NB4 (cell line): ENCODE measurements around the gene UNC5B.

ENCODE experiments used
- DNase-seq: peaks from one replicate; pipeline ENCODE4 v3.0.0; 2010; ENCODE audit warnings: low read depth
- H3K4me3 ChIP-seq: one replicate; pipeline ENCODE4 v1.5.1; 2011; ENCODE audit warnings: mild to moderate bottlenecking, low read depth, low read length, moderate library complexity
- MYC ChIP-seq: IDR thresholded peaks from 2 replicates; pipeline ENCODE4 v1.6.1; 2011; ENCODE audit warnings: low read depth, low read length
- POLR2A ChIP-seq: IDR thresholded peaks from 2 replicates; pipeline ENCODE4 v1.6.1; 2011; ENCODE audit warnings: mild to moderate bottlenecking; ENCODE audit not compliant: insufficient read length; ENCODE audit errors: extremely low read depth
- TF ChIP-seq, protein P1 (sequence below): IDR thresholded peaks from 2 replicates; pipeline ENCODE4 v1.6.1; 2011; ENCODE audit warnings: low read depth, low read length
- TF ChIP-seq, protein P2 (sequence below): IDR thresholded peaks from one replicate; pipeline ENCODE4 v1.5.1; 2012; ENCODE audit warnings: low read depth, low read length

Gene UNC5B

DNA sequence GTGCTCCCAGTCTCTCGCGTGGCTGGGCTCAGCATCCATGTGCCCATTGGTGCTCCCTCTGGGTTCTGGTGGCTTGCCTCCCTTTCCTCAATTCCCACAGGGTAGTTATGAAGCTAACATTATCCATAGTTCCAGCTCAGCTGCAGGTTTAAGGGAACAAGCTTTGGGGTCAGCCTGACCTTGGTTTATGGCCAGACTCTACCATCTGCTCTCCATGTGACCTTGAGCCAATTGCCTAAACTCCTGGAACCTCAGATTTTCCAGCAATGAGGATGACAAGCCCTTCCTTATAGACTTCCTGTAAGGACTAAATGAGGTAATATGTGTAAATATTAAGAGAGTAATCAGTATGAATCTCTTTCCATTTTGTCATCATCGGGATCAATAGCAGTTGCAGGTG, 96.6 kb downstream of the UNC5B start:
- no peak for DNase-seq
- no peak for TF ChIP-seq MYC
- TF ChIP-seq, protein P1, sequence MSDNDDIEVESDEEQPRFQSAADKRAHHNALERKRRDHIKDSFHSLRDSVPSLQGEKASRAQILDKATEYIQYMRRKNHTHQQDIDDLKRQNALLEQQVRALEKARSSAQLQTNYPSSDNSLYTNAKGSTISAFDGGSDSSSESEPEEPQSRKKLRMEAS, result no peak
- no peak overlapping the region for H3K4me3 ChIP-seq

DNA sequence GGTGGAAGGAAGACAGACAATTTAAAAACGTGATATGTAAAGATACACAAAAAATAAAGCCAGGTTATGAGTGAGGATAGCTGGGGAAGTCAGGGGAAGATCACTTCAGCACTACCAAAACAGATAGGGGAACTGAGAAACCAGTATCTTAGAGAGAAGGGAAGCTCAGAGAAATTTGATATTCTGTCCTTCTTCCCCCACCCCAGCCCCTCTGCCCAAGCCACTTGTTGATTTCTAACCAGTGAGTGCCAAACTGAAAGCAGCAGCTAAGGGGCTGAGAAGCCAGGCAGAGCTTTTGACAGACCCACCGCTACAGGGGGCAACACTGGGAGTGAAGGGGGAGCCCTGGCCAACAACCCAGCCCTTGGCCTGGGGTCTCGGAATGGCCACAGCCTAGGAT, 97.5 kb downstream of the UNC5B start:
- no peak for TF ChIP-seq MYC
- no peak for TF ChIP-seq POLR2A
- TF ChIP-seq, protein P2, sequence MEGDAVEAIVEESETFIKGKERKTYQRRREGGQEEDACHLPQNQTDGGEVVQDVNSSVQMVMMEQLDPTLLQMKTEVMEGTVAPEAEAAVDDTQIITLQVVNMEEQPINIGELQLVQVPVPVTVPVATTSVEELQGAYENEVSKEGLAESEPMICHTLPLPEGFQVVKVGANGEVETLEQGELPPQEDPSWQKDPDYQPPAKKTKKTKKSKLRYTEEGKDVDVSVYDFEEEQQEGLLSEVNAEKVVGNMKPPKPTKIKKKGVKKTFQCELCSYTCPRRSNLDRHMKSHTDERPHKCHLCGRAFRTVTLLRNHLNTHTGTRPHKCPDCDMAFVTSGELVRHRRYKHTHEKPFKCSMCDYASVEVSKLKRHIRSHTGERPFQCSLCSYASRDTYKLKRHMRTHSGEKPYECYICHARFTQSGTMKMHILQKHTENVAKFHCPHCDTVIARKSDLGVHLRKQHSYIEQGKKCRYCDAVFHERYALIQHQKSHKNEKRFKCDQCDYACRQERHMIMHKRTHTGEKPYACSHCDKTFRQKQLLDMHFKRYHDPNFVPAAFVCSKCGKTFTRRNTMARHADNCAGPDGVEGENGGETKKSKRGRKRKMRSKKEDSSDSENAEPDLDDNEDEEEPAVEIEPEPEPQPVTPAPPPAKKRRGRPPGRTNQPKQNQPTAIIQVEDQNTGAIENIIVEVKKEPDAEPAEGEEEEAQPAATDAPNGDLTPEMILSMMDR, result no peak
- TF ChIP-seq, protein P1, result no peak
- no peak overlapping the region for H3K4me3 ChIP-seq
- DNase-seq, result no peak

DNA sequence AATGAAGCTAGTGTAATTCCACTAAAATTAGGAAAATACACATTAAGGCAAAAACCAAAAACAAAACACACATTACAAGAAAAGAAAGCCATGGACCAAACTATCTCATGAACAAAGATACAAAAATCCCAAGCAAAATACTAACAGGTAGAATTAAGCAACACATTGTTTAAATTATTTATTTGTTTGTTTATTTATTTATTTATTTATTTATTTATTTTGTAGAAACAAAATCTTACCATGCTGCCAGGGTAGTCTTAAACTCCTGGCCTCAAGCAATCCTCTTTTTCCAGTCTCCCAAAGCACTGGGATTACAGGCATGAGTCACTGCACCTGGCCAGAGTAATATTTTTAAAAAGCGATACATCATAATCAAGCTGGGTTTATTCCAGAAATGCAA, 99.8 kb downstream of the UNC5B start:
- no peak overlapping the region for H3K4me3 ChIP-seq
- no peak for DNase-seq
- TF ChIP-seq POLR2A (no peak), MYC (no peak)
- TF ChIP-seq, protein P1, result no peak
- TF ChIP-seq, protein P2, result no peak

DNA sequence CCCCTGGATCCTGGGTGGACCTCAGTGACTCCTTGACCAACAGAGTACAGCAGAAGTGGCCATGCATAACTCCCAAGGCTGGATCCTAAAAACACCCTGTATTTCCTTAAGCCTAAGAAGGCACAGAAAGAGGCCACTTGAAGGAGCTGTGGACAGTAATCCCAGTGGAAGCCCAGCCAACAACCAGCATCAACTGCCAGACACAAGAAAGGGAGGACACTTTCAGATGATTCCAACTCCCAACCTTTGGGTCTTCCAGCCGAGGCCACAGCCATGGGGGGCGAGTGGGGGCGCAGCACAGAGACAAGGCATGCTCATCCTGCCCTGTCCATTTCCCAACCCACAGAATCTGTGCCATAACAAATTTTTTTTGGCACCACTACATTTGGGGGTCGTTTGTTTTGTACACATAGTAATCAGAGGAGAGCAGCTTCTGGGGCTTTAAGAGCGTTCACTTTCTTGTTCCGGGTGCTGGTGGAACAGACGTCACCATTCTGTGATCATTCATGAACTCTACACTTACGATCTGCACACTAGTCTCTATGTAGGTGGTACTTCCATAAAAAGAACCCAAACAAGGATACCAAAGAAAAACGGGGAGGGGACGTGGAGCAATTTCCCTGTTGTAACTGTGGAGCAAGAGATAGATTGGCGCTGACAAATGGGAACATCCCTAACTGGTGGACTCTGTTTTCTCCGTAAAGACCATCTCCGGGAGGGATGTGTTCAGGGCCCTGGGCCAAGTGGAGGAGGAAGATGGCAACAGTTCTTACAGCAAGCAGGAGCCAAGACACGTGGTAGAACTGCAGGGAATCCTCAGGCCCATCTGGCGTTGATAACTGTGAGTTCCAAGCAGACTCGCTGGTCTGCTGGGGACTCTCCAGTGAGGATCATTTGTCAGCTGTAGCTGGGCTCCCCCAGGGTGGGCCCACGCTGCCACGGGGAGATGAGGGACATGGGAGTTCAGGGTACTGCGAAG, 100.7 kb downstream of the UNC5B start:
- DNase-seq, result no peak
- no peak overlapping the region for H3K4me3 ChIP-seq
- TF ChIP-seq, protein P2, result no peak
- TF ChIP-seq MYC (no peak), POLR2A (no peak)
- TF ChIP-seq, protein P1, result no peak

DNA sequence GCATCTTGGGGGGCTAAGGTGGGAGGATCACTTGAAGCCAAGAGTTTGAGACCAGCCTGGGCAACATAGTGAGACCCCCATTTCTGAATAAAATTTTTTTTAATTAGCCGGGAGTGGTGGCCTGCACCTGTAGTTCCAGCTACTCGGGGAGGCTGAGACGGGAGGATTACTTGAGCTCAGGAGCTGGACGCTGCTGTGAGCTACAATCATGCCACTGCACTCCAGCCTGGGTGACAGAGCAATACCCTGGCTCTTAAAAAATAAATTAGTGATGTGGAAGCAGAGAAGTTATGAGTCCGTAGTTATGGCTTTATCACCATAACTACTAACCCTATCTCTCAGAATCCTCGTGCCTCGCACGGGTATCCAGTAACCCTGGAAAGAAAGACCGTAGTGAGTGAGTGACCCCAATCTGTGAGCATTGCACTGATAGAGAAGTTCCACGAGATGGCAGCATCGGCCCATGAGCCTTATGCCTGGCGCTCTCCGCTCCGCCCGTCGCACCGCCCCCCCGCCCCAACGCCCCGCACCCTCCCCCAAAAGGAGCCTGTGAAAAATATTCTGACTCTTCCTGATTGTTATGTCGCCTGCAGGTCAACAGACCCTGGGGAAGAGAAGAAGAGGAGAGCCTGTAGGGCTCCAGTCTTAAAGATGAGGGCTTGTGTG, 101.8 kb downstream of the UNC5B start:
- peak; percentile 66 for DNase-seq
- TF ChIP-seq, protein P1, result peak; percentile 41
- TF ChIP-seq, protein P2, result peak; percentile 66
- no peak for TF ChIP-seq MYC
- H3K4me3 ChIP-seq, result no peak overlapping the region

DNA sequence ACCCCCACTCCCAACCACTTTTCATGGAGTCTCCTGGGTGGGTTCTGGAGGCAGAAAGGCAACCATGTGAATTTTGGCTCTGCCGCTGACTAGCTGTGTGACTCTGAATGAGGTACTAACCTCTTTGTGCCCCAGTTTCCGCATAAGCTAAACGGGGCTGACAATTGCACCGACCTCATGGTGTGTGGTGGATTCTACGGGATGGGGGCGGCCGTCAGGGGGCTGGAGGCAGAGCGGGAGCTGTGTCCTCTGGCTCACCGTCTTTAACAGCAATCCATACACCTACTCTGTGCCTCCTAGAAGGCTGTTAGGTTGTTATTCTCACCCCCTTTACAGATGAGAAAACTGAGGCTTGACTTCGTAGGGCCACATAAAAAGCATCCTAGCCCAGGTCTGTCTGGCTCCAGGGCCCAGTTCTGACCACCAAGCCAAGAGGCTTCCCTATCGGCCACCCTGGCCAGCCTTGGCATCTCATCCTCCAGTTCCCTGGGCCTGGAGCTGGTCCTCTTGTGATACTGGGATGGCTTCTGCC, 102.4 kb downstream of the UNC5B start:
- H3K4me3 ChIP-seq, result no peak overlapping the region

More for the DNA sequence above, 102.4 kb downstream of the UNC5B start:
- TF ChIP-seq, protein P2, result no peak
- TF ChIP-seq, protein P1, result no peak
- TF ChIP-seq MYC, result no peak
- no peak for TF ChIP-seq POLR2A
- DNase-seq, result no peak
